CD4-positive, alpha-beta memory T cell (primary cell): ENCODE data around the gene PLEKHO2. TPM values are rescaled to one million over a fixed set of nuclear protein-coding genes. Genes with fewer than 3 reads are reported as not detected.
A peak's percentile ranks its signal among the peaks of the same experiment; 100 is the strongest.

Experiments used
- CTCF ChIA-PET: fragments of 350-600 bp; sonication (Branson Sonifier 250); formaldehyde crosslinking; loops from one replicate; lab custom pipeline; 2021; ENCODE audit warnings: inconsistent platforms; ENCODE audit not compliant: partially characterized antibody; lab: Charles Lee
- POLR2A ChIA-PET: fragments of 350-600 bp; sonication (Branson Sonifier 250); formaldehyde crosslinking; loops from one replicate; lab custom pipeline; 2021; ENCODE audit not compliant: partially characterized antibody; lab: Charles Lee
- DNase-seq, 5 donors: peaks; one replicate each; pipeline versions ENCODE4 v3.0.0 to v3.0.0-alpha.2; 2020 to 2022; ENCODE audit warnings: mixed read lengths in 1 of 5
- H3K27ac ChIP-seq: one replicate; pipeline ENCODE4 v1.7.0; 2013; ENCODE audit warnings: low read depth, low read length
- H3K27me3 ChIP-seq: 2 replicates; pipeline ENCODE4 v1.7.0; 2013; ENCODE audit warnings: mild to moderate bottlenecking, low read length, moderate library complexity; ENCODE audit not compliant: insufficient read depth
- H3K36me3 ChIP-seq: 2 replicates; pipeline ENCODE4 v1.7.0; 2013; ENCODE audit warnings: mild to moderate bottlenecking, low read length, moderate library complexity; ENCODE audit not compliant: insufficient read depth
- H3K4me1 ChIP-seq: 2 replicates; pipeline ENCODE4 v1.7.0; 2013; ENCODE audit warnings: mild to moderate bottlenecking, low read length, moderate library complexity; ENCODE audit not compliant: insufficient read depth
- H3K4me3 ChIP-seq, 2 donors: one replicate each; pipeline ENCODE4 v1.7.0; 2013; ENCODE audit warnings: low read length in 2 of 2, mild to moderate bottlenecking in 1 of 2
- H3K9me3 ChIP-seq, 2 donors: one replicate each; pipeline ENCODE4 v1.7.0; 2013; ENCODE audit warnings: low read length in 2 of 2, control low read depth in 1 of 2; ENCODE audit not compliant: control insufficient read depth in 1 of 2
- H3K27ac Mint-ChIP-seq, 7 donors: one replicate each; pipeline ENCODE4 v1.8.0; 2020 to 2021; ENCODE audit warnings: mixed read lengths in 7 of 7, mild to moderate bottlenecking in 6 of 7, inconsistent platforms in 3 of 7, moderate library complexity in 3 of 7
- H3K27me3 Mint-ChIP-seq, 2 donors: one replicate each; pipeline ENCODE4 v1.8.0; 2020 to 2021; ENCODE audit warnings: mixed read lengths in 2 of 2
- H3K36me3 Mint-ChIP-seq, 2 donors: one replicate each; pipeline ENCODE4 v1.8.0; 2020 to 2021; ENCODE audit warnings: mixed read lengths in 2 of 2, inconsistent platforms in 1 of 2, mild to moderate bottlenecking in 1 of 2
- H3K4me1 Mint-ChIP-seq, 4 donors: one replicate each; pipeline ENCODE4 v1.8.0; 2020 to 2021; ENCODE audit warnings: mixed read lengths in 4 of 4, mild to moderate bottlenecking in 1 of 4
- H3K4me3 Mint-ChIP-seq, 8 donors: one replicate each; pipeline ENCODE4 v1.8.0; 2020 to 2021; ENCODE audit warnings: mixed read lengths in 8 of 8, mild to moderate bottlenecking in 7 of 8, moderate library complexity in 6 of 8, inconsistent platforms in 3 of 8
- H3K9me3 Mint-ChIP-seq, 8 donors: one replicate each; pipeline ENCODE4 v1.8.0; 2020 to 2021; ENCODE audit warnings: mixed read lengths in 8 of 8, mild to moderate bottlenecking in 5 of 8, inconsistent platforms in 3 of 8, moderate library complexity in 1 of 8
- intact Hi-C: fragments of 100-400 bp; cut with micrococcal nuclease; formaldehyde crosslinking; loops from one replicate; pipeline ENCODE4 v1.15.1; 2023
- polyA plus RNA-seq, 2 donors: library from polyadenylated mRNA; unstranded; fragments of 300-500 nt; fragmentation: Illumina TruSeq; gene quantifications; one replicate each; pipeline ENCODE4 v1.2.3, GENCODE V29; 2021
- total RNA-seq, 2 experiments: library from RNA; stranded (reverse); gene quantifications; one replicate each; pipeline ENCODE4 v1.2.3, GENCODE V29; 2021

PLEKHO2 gene
- total and polyA plus RNA-seq, 4 experiments from 2014 or later = 10.6 to 29.1 (median 23.4) TPM

DNA sequence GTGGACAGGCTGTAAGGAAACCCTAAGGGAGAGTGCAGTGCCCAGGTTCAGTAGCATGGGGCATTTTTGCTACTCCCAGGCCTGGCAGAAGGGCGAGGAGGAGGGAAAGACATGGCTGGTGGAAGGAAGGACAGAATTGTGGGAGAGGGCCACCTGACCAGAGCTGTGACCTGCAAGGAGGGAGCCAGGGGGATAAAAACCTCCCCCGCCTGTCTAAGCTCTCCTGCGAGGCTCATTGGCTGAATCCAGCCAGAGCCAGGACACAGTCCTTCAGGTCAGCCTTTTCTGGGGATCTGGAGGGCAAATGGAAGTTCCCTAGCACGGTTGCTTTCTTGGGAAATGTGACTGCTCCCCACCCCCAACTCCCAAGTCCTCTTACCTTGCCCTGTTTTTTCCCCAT, 56.7 kb downstream of the PLEKHO2 start:
- no peak overlapping the region for H3K4me3 ChIP-seq
- CTCF ChIA-PET = interaction anchor here (11.3 kb wide), 1 partner anchor 61 kb away, joined by 162 read pairs; the partner anchor contains the start of gene PLEKHO2
- H3K36me3 ChIP-seq = no peaks in the 10 kb centered on the region
- peaks cover 67% of the 10 kb centered on the region for H3K4me1 ChIP-seq
- H3K27me3 ChIP-seq = no peaks in the 10 kb centered on the region
- intact Hi-C loops = no loop called here
- Mint-ChIP-seq H3K27ac (peak overlapping the region in 3 of 7 donors; percentile 23 to 77 (median 73)), H3K9me3 (peaks cover 0 to 11% (median 6%) of the 10 kb centered on the region in 8 donors), H3K36me3 (peaks cover 5 to 6% of the 10 kb centered on the region in 2 donors), H3K4me3 (no peak overlapping the region), H3K4me1 (peaks cover 45 to 71% (median 60%) of the 10 kb centered on the region in 4 donors), H3K27me3 (no peaks in the 10 kb centered on the region)
- H3K9me3 ChIP-seq = no peaks in the 10 kb centered on the region
- no peak overlapping the region for H3K27ac ChIP-seq
- POLR2A ChIA-PET = interaction anchor here (1.2 kb wide), 1 partner anchor 15 kb away, joined by 3 read pairs; no protein-coding TSS in a partner anchor
- no peak for DNase-seq

DNA sequence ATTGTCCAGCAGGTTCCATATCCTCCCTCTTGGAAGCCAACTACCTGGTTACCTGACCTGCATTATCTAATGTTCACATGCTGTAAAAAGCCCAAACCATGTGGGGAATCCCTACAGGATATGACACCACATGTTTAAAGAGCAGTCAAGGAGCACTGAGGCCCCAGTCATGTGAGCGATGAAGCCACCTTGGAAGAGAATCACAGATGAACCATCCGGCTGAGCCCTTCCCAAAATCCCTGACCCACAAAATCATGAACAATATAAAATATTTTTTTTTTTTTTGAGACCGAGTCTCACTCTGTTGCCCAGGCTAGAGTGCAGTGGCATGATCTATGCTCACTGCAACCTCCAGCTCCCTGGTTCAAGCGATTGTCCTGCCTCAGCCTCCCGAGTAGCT, 59.4 kb downstream of the PLEKHO2 start:
- Mint-ChIP-seq H3K4me3 (peak overlapping the region in 1 of 8 donors; percentile 8), H3K4me1 (peaks cover 42 to 65% (median 55%) of the 10 kb centered on the region in 4 donors)

DNA sequence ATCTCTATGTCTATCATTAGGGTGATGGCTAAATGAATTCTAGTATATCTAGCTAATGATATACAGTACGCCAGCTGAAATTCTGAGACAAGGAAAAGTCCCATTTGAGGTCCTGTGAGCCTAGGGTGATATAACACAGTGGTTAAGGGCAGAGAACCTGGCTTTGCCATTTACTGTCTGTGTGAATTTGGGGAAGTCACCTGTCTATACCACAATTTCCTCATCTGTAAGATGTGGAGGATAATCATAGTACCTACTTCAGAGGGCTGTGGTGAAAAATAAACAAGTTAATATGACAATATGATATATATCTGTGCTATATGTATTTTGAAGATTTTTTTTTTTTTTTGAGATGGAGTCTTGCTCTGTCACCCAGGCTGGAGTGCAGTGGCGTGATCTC, 60.2 kb downstream of the PLEKHO2 start:
- Histone ChIP-seq H3K4me3 (no peak overlapping the region), H3K27ac (no peak overlapping the region), H3K9me3 (no peaks in the 10 kb centered on the region), H3K36me3 (no peaks in the 10 kb centered on the region), H3K27me3 (no peaks in the 10 kb centered on the region), H3K4me1 (peaks cover 51% of the 10 kb centered on the region)
- POLR2A ChIA-PET = interaction anchor here (1.1 to 7.2 kb wide), 3 partner anchors 8 to 66 kb away, joined by 3 to 82 read pairs (median 4); no protein-coding TSS in a partner anchor
- H3K36me3 Mint-ChIP-seq = peaks cover 5 to 6% of the 10 kb centered on the region in 2 donors
- H3K9me3 Mint-ChIP-seq = peaks cover 0 to 11% (median 6%) of the 10 kb centered on the region in 8 donors
- no peaks in the 10 kb centered on the region for H3K27me3 Mint-ChIP-seq
- CTCF ChIA-PET = interaction anchor here (2.9 to 9.2 kb wide), 4 partner anchors 8 to 170 kb away, joined by 9 to 122 read pairs (median 34); partner anchors contain the start of gene PLEKHO2
- peak; percentile 71 to 83 (median 74) for DNase-seq
- H3K4me1 Mint-ChIP-seq = peaks cover 36 to 57% (median 47%) of the 10 kb centered on the region in 4 donors
- peak overlapping the region in 7 of 8 donors; percentile 48 to 72 (median 58) for H3K4me3 Mint-ChIP-seq
- intact Hi-C loops = no loop called here
- peak overlapping the region; percentile 50 to 93 (median 84) for H3K27ac Mint-ChIP-seq

More for the DNA sequence above, 59.4 kb downstream of the PLEKHO2 start:
- Histone ChIP-seq H3K9me3 (no peaks in the 10 kb centered on the region), H3K27me3 (no peaks in the 10 kb centered on the region), H3K4me1 (peaks cover 59% of the 10 kb centered on the region), H3K4me3 (no peak overlapping the region), H3K36me3 (no peaks in the 10 kb centered on the region), H3K27ac (no peak overlapping the region)
- ChIA-PET POLR2A (interaction anchor here (1.1 to 7.2 kb wide), 4 partner anchors 7 to 66 kb away, joined by 3 to 82 read pairs (median 4); partner anchors contain the start of gene PLEKHO2), CTCF (interaction anchor here (1.2 to 9.2 kb wide), 4 partner anchors 60 to 170 kb away, joined by 5 to 122 read pairs (median 14); partner anchors contain the start of gene PLEKHO2)
- H3K9me3 Mint-ChIP-seq = peaks cover 0 to 11% (median 6%) of the 10 kb centered on the region in 8 donors
- H3K27ac Mint-ChIP-seq = peak overlapping the region in 6 of 7 donors; percentile 31 to 84 (median 61)
- DNase-seq = no peak
- H3K36me3 Mint-ChIP-seq = peaks cover 5 to 6% of the 10 kb centered on the region in 2 donors
- no peaks in the 10 kb centered on the region for H3K27me3 Mint-ChIP-seq
- intact Hi-C loops = no loop called here

- H3K9me3 Mint-ChIP-seq = peaks cover 0 to 11% (median 6%) of the 10 kb centered on the region in 8 donors
- H3K4me3 Mint-ChIP-seq = peak overlapping the region in 3 of 8 donors; percentile 7 to 33 (median 11)
- Histone ChIP-seq H3K27me3 (no peaks in the 10 kb centered on the region), H3K4me1 (peaks cover 42% of the 10 kb centered on the region), H3K4me3 (no peak overlapping the region), H3K27ac (no peak overlapping the region), H3K36me3 (no peaks in the 10 kb centered on the region), H3K9me3 (no peaks in the 10 kb centered on the region)
- POLR2A ChIA-PET = interaction anchor here (0.7 to 7.2 kb wide), 4 partner anchors 9 to 443 kb away, joined by 3 to 82 read pairs (median 4); partner anchors contain the start of gene ZNF609
- H3K27ac Mint-ChIP-seq = peak overlapping the region in 1 of 7 donors; percentile 67
- no peaks in the 10 kb centered on the region for H3K27me3 Mint-ChIP-seq
- CTCF ChIA-PET = interaction anchor here (0.7 to 9.2 kb wide), 7 partner anchors 9 to 171 kb away, joined by 3 to 122 read pairs (median 20); partner anchors contain the start of gene PLEKHO2
- peaks cover 35 to 52% (median 42%) of the 10 kb centered on the region in 4 donors for H3K4me1 Mint-ChIP-seq
- intact Hi-C loops = no loop called here
- peaks cover 5 to 6% of the 10 kb centered on the region in 2 donors for H3K36me3 Mint-ChIP-seq
- DNase-seq = no peak
These were observed 61.1 kb downstream of the PLEKHO2 start for GRCh38 chr15:64902863-64903262.

- peaks cover 0 to 11% (median 6%) of the 10 kb centered on the region in 8 donors for H3K9me3 Mint-ChIP-seq
- H3K27ac Mint-ChIP-seq = peak overlapping the region in 4 of 7 donors; percentile 10 to 67 (median 42)
- ChIA-PET CTCF (interaction anchor here (1.2 to 9.2 kb wide), 6 partner anchors 9 to 172 kb away, joined by 4 to 122 read pairs (median 30); partner anchors contain the start of gene PLEKHO2), POLR2A (interaction anchor here (0.7 to 7.2 kb wide), 6 partner anchors 10 to 443 kb away, joined by 3 to 82 read pairs (median 4); partner anchors contain the start of gene ZNF609)
- intact Hi-C loops = no loop called here
- H3K27me3 Mint-ChIP-seq = peaks cover 0 to 3% of the 10 kb centered on the region in 2 donors
- Histone ChIP-seq H3K4me1 (peaks cover 39% of the 10 kb centered on the region), H3K4me3 (no peak overlapping the region), H3K36me3 (no peaks in the 10 kb centered on the region), H3K9me3 (no peaks in the 10 kb centered on the region), H3K27ac (no peak overlapping the region), H3K27me3 (no peaks in the 10 kb centered on the region)
- DNase-seq = no peak
- peaks cover 30 to 47% (median 39%) of the 10 kb centered on the region in 4 donors for H3K4me1 Mint-ChIP-seq
- peaks cover 5 to 6% of the 10 kb centered on the region in 2 donors for H3K36me3 Mint-ChIP-seq
- peak overlapping the region in 2 of 8 donors; percentile 25 to 50 for H3K4me3 Mint-ChIP-seq
These were observed 61.7 kb downstream of the PLEKHO2 start for GRCh38 chr15:64903326-64903950.

- peaks cover 0 to 11% (median 6%) of the 10 kb centered on the region in 8 donors for H3K9me3 Mint-ChIP-seq
- peaks cover 30 to 47% (median 39%) of the 10 kb centered on the region in 4 donors for H3K4me1 Mint-ChIP-seq
- peaks cover 0 to 3% of the 10 kb centered on the region in 2 donors for H3K27me3 Mint-ChIP-seq
- peaks cover 5 to 6% of the 10 kb centered on the region in 2 donors for H3K36me3 Mint-ChIP-seq
- intact Hi-C loops = no loop called here
- DNase-seq = no peak
- Histone ChIP-seq H3K4me3 (no peak overlapping the region), H3K4me1 (peaks cover 39% of the 10 kb centered on the region), H3K36me3 (no peaks in the 10 kb centered on the region), H3K27ac (no peak overlapping the region), H3K27me3 (no peaks in the 10 kb centered on the region), H3K9me3 (no peaks in the 10 kb centered on the region)
- CTCF ChIA-PET = interaction anchor here (0.7 to 9.2 kb wide), 11 partner anchors 10 to 217 kb away, joined by 3 to 122 read pairs (median 6); no protein-coding TSS in a partner anchor
- POLR2A ChIA-PET = interaction anchor here (0.7 to 7.2 kb wide), 5 partner anchors 9 to 173 kb away, joined by 3 to 82 read pairs (median 4); no protein-coding TSS in a partner anchor
- H3K27ac Mint-ChIP-seq = peak overlapping the region in 3 of 7 donors; percentile 20 to 75 (median 29)
- peak overlapping the region in 1 of 8 donors; percentile 34 for H3K4me3 Mint-ChIP-seq
These were observed 62.5 kb downstream of the PLEKHO2 start for GRCh38 chr15:64904189-64904588.
